A673 (cell line): ENCODE measurements around the gene SBF2. TPM values are rescaled to one million over a fixed set of nuclear protein-coding genes. Genes with fewer than 3 reads are reported as not detected.

ENCODE experiments used
- BruUV-seq: library from RNA; stranded (reverse); fragments of 400-500 nt; replicated peaks from 2 replicates; lab custom pipeline; 2021; lab: Mats Ljungman, UMichigan
- CTCF ChIA-PET: fragments of 300-600 bp; sonication (Branson Sonifier 250); formaldehyde crosslinking; loops from one replicate; lab custom pipeline; 2022; ENCODE audit warnings: antibody characterized with exemption; lab: Charles Lee
- POLR2A ChIA-PET: fragments of 300-600 bp; sonication (Branson Sonifier 250); formaldehyde crosslinking; loops from one replicate; lab custom pipeline; 2022; ENCODE audit warnings: antibody characterized with exemption; ENCODE audit not compliant: low non-redundant PET; lab: Charles Lee
- DNase-seq: peaks from one replicate; pipeline ENCODE4 v3.0.0-alpha.2; 2015; ENCODE audit warnings: low spot score
- H3K27ac ChIP-seq: fragments of 200-600 bp; sonication (generic); 2 replicates; pipeline ENCODE4 v1.5.1; 2016; ENCODE audit warnings: mixed run types, low read depth, mild to moderate bottlenecking, mixed read lengths, antibody characterized with exemption, low read length; ENCODE audit not compliant: poor library complexity, severe bottlenecking
- H3K27me3 ChIP-seq: fragments of 200-600 bp; sonication (generic); replicated peaks from 2 replicates; pipeline ENCODE4 v1.6.1; 2017; ENCODE audit warnings: mixed run types, low read depth, mild to moderate bottlenecking, mixed read lengths, antibody characterized with exemption, low read length; ENCODE audit not compliant: insufficient read depth, poor library complexity
- H3K36me3 ChIP-seq: fragments of 200-600 bp; sonication (generic); 2 replicates; pipeline ENCODE4 v1.6.1; 2016; ENCODE audit warnings: mixed run types, mild to moderate bottlenecking, mixed read lengths, antibody characterized with exemption, low read length; ENCODE audit not compliant: insufficient read depth, poor library complexity, severe bottlenecking
- H3K4me1 ChIP-seq: fragments of 200-600 bp; sonication (generic); 2 replicates; pipeline ENCODE4 v1.6.1; 2017; ENCODE audit warnings: mixed run types, mild to moderate bottlenecking, mixed read lengths, antibody characterized with exemption, low read length; ENCODE audit not compliant: insufficient read depth, poor library complexity, severe bottlenecking
- H3K4me3 ChIP-seq: fragments of 200-600 bp; sonication (generic); 2 replicates; pipeline ENCODE4 v1.5.1; 2016; ENCODE audit warnings: low read depth, mixed run types, mild to moderate bottlenecking, mixed read lengths, low read length; ENCODE audit not compliant: poor library complexity, severe bottlenecking
- H3K9me3 ChIP-seq: fragments of 200-600 bp; sonication (generic); 2 replicates; pipeline ENCODE4 v1.6.1; 2016; ENCODE audit warnings: mixed run types, low read depth, mild to moderate bottlenecking, mixed read lengths, antibody characterized with exemption, low read length; ENCODE audit not compliant: poor library complexity, severe bottlenecking
- CTCF ChIP-seq: fragments of 300-800, 200-600 bp; sonication (generic); conservative IDR thresholded peaks from 2 replicates; pipeline ENCODE4 v1.5.1; 2017; ENCODE audit warnings: low read depth, mild to moderate bottlenecking, antibody characterized with exemption, low read length, moderate library complexity, mixed read lengths
- EZH2 ChIP-seq: fragments of 200-600 bp; sonication (generic); IDR thresholded peaks from 2 replicates; pipeline ENCODE4 v1.6.1; 2017; ENCODE audit warnings: borderline replicate concordance, low read depth, mild to moderate bottlenecking, mixed read lengths, antibody characterized with exemption, low read length; ENCODE audit not compliant: poor library complexity, severe bottlenecking
- intact Hi-C: fragments of 100-400 bp; cut with micrococcal nuclease; formaldehyde crosslinking; loops from one replicate; pipeline ENCODE4 v1.10.0; 2022; ENCODE audit not compliant: unreplicated experiment
- total RNA-seq: library from RNA; stranded (reverse); gene quantifications from 2 replicates; pipeline ENCODE4 v1.2.3, GENCODE V29; 2021

Gene SBF2
- total RNA-seq, 1 experiment from 2014 or later, result 31.8 TPM

- no peaks in the 10 kb centered on the region for H3K36me3 ChIP-seq
- H3K9me3 ChIP-seq, result no peaks in the 10 kb centered on the region
- DNase-seq, result peak; percentile 12
- ChIA-PET CTCF (no interaction called here), POLR2A (no interaction called here)
- H3K4me3 ChIP-seq, result no peak overlapping the region
- peaks cover 7% of the 10 kb centered on the region for H3K4me1 ChIP-seq
- H3K27ac ChIP-seq, result no peak overlapping the region
- no TSS peak for BruUV-seq
- intact Hi-C loops, result no loop called here
- TF ChIP-seq CTCF, result no peak
- TF ChIP-seq EZH2, result no peak
- H3K27me3 ChIP-seq, result no peaks in the 10 kb centered on the region
Observed at GRCh38 chr11:10019906-10020682, 273.9 kb downstream of the SBF2 start.

GRCh38 chr11:10017911-10018310, 276.1 kb downstream of the SBF2 start:
- H3K27ac ChIP-seq, result no peak overlapping the region
- H3K27me3 ChIP-seq, result no peaks in the 10 kb centered on the region
- ChIA-PET POLR2A (no interaction called here), CTCF (no interaction called here)
- H3K4me3 ChIP-seq, result no peak overlapping the region
- no peak for DNase-seq
- TF ChIP-seq CTCF (no peak), EZH2 (no peak)
- BruUV-seq, result no TSS peak
- intact Hi-C loops, result no loop called here
- H3K9me3 ChIP-seq, result no peaks in the 10 kb centered on the region
- peaks cover 7% of the 10 kb centered on the region for H3K4me1 ChIP-seq
- H3K36me3 ChIP-seq, result no peaks in the 10 kb centered on the region

GRCh38 chr11:10017050-10017449, 277.0 kb downstream of the SBF2 start:
- no peak for DNase-seq
- no peaks in the 10 kb centered on the region for H3K36me3 ChIP-seq
- H3K4me1 ChIP-seq, result peaks cover 7% of the 10 kb centered on the region
- POLR2A ChIA-PET, result no interaction called here
- intact Hi-C loops, result no loop called here
- H3K4me3 ChIP-seq, result no peak overlapping the region
- H3K9me3 ChIP-seq, result no peaks in the 10 kb centered on the region
- BruUV-seq, result no TSS peak
- TF ChIP-seq EZH2 (no peak), CTCF (no peak)
- H3K27me3 ChIP-seq, result no peaks in the 10 kb centered on the region
- CTCF ChIA-PET, result no interaction called here
- no peak overlapping the region for H3K27ac ChIP-seq
